ENCODE data around the gene GPR37. TPM values are rescaled to one million over a fixed set of nuclear protein-coding genes. Genes with fewer than 3 reads are reported as not detected.

Gene GPR37
- total and polyA plus RNA-seq, 8 donors, result 2.0 to 6.9 (median 5.3) TPM

- H3K4me3 ChIP-seq, result no peak overlapping the region
- DNase-seq, result no peak
- ATAC-seq, result peak; percentile 45
These were observed 16.5 kb upstream of the GPR37 start for GRCh38 chr7:124781907-124782734.

GRCh38 chr7:124781418-124781817 lies 15.8 kb upstream of the GPR37 start:
- no peaks in the 10 kb centered on the region for H3K36me3 ChIP-seq

More at GRCh38 chr7:124781907-124782734, 16.5 kb upstream of the GPR37 start:
- Histone ChIP-seq H3K27me3 (no peaks in the 10 kb centered on the region), H3K9me3 (no peaks in the 10 kb centered on the region), H3K4me1 (no peaks in the 10 kb centered on the region), H3K27ac (no peak overlapping the region), H3K36me3 (no peaks in the 10 kb centered on the region)
- TF ChIP-seq, protein P1, sequence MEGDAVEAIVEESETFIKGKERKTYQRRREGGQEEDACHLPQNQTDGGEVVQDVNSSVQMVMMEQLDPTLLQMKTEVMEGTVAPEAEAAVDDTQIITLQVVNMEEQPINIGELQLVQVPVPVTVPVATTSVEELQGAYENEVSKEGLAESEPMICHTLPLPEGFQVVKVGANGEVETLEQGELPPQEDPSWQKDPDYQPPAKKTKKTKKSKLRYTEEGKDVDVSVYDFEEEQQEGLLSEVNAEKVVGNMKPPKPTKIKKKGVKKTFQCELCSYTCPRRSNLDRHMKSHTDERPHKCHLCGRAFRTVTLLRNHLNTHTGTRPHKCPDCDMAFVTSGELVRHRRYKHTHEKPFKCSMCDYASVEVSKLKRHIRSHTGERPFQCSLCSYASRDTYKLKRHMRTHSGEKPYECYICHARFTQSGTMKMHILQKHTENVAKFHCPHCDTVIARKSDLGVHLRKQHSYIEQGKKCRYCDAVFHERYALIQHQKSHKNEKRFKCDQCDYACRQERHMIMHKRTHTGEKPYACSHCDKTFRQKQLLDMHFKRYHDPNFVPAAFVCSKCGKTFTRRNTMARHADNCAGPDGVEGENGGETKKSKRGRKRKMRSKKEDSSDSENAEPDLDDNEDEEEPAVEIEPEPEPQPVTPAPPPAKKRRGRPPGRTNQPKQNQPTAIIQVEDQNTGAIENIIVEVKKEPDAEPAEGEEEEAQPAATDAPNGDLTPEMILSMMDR (IDR thresholded peaks at IDR 0.05), result no peak
- intact Hi-C loops (cut with DNase I), result loop anchor here in 1 of 2 donors (10.0 kb wide), 1 partner anchor 627 kb away; no protein-coding TSS in a partner anchor

GRCh38 chr7:124780608-124781007 lies 15.0 kb upstream of the GPR37 start:
- DNase-seq, result no peak
- H3K9me3 ChIP-seq, result no peaks in the 10 kb centered on the region
- TF ChIP-seq, protein P1 (IDR thresholded peaks at IDR 0.05), result no peak
- no peak overlapping the region for H3K27ac ChIP-seq
- H3K36me3 ChIP-seq, result no peaks in the 10 kb centered on the region
- no peaks in the 10 kb centered on the region for H3K4me1 ChIP-seq
- H3K27me3 ChIP-seq, result no peaks in the 10 kb centered on the region
- intact Hi-C loops (cut with DNase I), result loop anchor here in 1 of 2 donors (10.0 kb wide), 1 partner anchor 626 kb away; no protein-coding TSS in a partner anchor
- H3K4me3 ChIP-seq, result no peak overlapping the region
- ATAC-seq, result no peak

More at GRCh38 chr7:124781418-124781817, 15.8 kb upstream of the GPR37 start:
- TF ChIP-seq, protein P1 (IDR thresholded peaks at IDR 0.05), result no peak
- peak; percentile 70 for ATAC-seq
- intact Hi-C loops (cut with DNase I), result loop anchor here in 1 of 2 donors (10.0 kb wide), 1 partner anchor 627 kb away; no protein-coding TSS in a partner anchor
- Histone ChIP-seq H3K27ac (no peak overlapping the region), H3K4me3 (no peak overlapping the region), H3K4me1 (no peaks in the 10 kb centered on the region), H3K27me3 (no peaks in the 10 kb centered on the region), H3K9me3 (no peaks in the 10 kb centered on the region)
- no peak for DNase-seq

DNA sequence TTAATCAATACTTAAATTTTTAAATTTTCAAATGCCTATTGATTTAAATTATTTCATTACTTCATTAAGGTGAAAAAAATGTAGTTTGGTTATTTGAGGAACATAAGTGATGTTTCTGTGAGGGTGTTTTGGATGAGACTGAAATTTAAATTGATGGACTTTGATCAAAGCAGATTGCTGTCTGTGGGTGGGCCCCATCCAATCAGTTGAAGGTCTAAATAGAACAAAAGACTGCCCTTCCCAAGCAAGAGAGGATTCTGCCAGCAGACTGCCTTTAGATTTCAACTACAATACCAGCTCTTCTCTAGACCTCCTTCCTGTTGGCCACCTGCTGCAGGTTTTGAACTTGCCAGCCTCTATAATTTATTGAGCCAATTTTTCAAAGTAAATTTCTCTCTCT lies 14.5 kb upstream of the GPR37 start:
- intact Hi-C loops (cut with DNase I), result loop anchor here in 1 of 2 donors (10.0 kb wide), 1 partner anchor 625 kb away; no protein-coding TSS in a partner anchor

More for the DNA sequence above, 14.5 kb upstream of the GPR37 start:
- no peak for DNase-seq
- no peak for ATAC-seq
- Histone ChIP-seq H3K27me3 (no peaks in the 10 kb centered on the region), H3K4me1 (no peaks in the 10 kb centered on the region), H3K4me3 (no peak overlapping the region), H3K27ac (no peak overlapping the region), H3K9me3 (no peaks in the 10 kb centered on the region), H3K36me3 (no peaks in the 10 kb centered on the region)
- TF ChIP-seq, protein P1 (IDR thresholded peaks at IDR 0.05), result no peak

Data from left lung (tissue), 10 donors.